ENCODE results near the gene CNTNAP2.
"Not testable (repeated sequence)": the region's sequence is repeated elsewhere in the genome, so short reads cannot be mapped to it uniquely, and the experiment has no call there.

CNTNAP2 gene

GRCh38 chr7:148028165-148028564, 1911.6 kb downstream of the CNTNAP2 start:
- DNase-seq (ENCODE audit: low read depth) = no peak

GRCh38 chr7:148031019-148031418, 1914.4 kb downstream of the CNTNAP2 start:
- DNase-seq (ENCODE audit: low read depth) = no peak

GRCh38 chr7:148031811-148032210, 1915.2 kb downstream of the CNTNAP2 start:
- DNase-seq (ENCODE audit: low read depth) = no peak

GRCh38 chr7:148035950-148036349, 1919.3 kb downstream of the CNTNAP2 start:
- no peak for DNase-seq (ENCODE audit: low read depth)

GRCh38 chr7:148037044-148037443, 1920.4 kb downstream of the CNTNAP2 start:
- DNase-seq (ENCODE audit: low read depth) = no peak

GRCh38 chr7:148041156-148041555, 1924.6 kb downstream of the CNTNAP2 start:
- no peak for DNase-seq (ENCODE audit: low read depth)

- no peak for DNase-seq (ENCODE audit: low read depth)
Measured at GRCh38 chr7:148042935-148043631, 1926.5 kb downstream of the CNTNAP2 start.

GRCh38 chr7:148044173-148044572, 1927.6 kb downstream of the CNTNAP2 start:
- no peak for DNase-seq (ENCODE audit: low read depth)

GRCh38 chr7:148045521-148045920, 1928.9 kb downstream of the CNTNAP2 start:
- DNase-seq (ENCODE audit: low read depth) = no peak

GRCh38 chr7:148049068-148049467, 1932.5 kb downstream of the CNTNAP2 start:
- DNase-seq (ENCODE audit: low read depth) = no peak

- DNase-seq (ENCODE audit: low read depth) = no peak
Measured at GRCh38 chr7:148050492-148051158, 1934.0 kb downstream of the CNTNAP2 start.

GRCh38 chr7:148056406-148056805, 1939.8 kb downstream of the CNTNAP2 start:
- no peak for DNase-seq (ENCODE audit: low read depth)

- DNase-seq (ENCODE audit: low read depth) = no peak
Measured at GRCh38 chr7:148058092-148058491, 1941.5 kb downstream of the CNTNAP2 start.

- no peak for DNase-seq (ENCODE audit: low read depth)
Measured at GRCh38 chr7:148058753-148059152, 1942.2 kb downstream of the CNTNAP2 start.

- DNase-seq (ENCODE audit: low read depth) = no peak
Measured at GRCh38 chr7:148060724-148061123, 1944.1 kb downstream of the CNTNAP2 start.

- DNase-seq (ENCODE audit: low read depth) = not testable (repeated sequence)
Measured at GRCh38 chr7:148078111-148078510, 1961.5 kb downstream of the CNTNAP2 start.

- no peak for DNase-seq (ENCODE audit: low read depth)
Measured at GRCh38 chr7:148079206-148080080, 1962.8 kb downstream of the CNTNAP2 start.

- DNase-seq (ENCODE audit: low read depth) = no peak
Measured at GRCh38 chr7:148083448-148083847, 1966.8 kb downstream of the CNTNAP2 start.

- no peak for DNase-seq (ENCODE audit: low read depth)
Measured at GRCh38 chr7:148084138-148084537, 1967.5 kb downstream of the CNTNAP2 start.

- DNase-seq (ENCODE audit: low read depth) = no peak
Measured at GRCh38 chr7:148091882-148092281, 1975.3 kb downstream of the CNTNAP2 start.

GRCh38 chr7:148093375-148094166, 1977.0 kb downstream of the CNTNAP2 start:
- no peak for DNase-seq (ENCODE audit: low read depth)

GRCh38 chr7:148095066-148095465, 1978.5 kb downstream of the CNTNAP2 start:
- DNase-seq (ENCODE audit: low read depth) = no peak
